ENCODE data around the gene PIK3R2. TPM values are rescaled to one million over a fixed set of nuclear protein-coding genes. Genes with fewer than 3 reads are reported as not detected.

Gene PIK3R2
- total and polyA plus RNA-seq, 4 donors: 1.5 to 37.8 (median 7.7) TPM

- TF ChIP-seq CTCF (IDR thresholded peaks at IDR 0.05; ENCODE audit: low read depth, low read length, missing input control) (no peak), TAF1 (conservative IDR thresholded peaks at IDR 0.05) (no peak), HNF4A (conservative IDR thresholded peaks at IDR 0.05) (no peak), NR2F2 (IDR thresholded peaks at IDR 0.05) (no peak), ZBTB33 (IDR thresholded peaks at IDR 0.05) (no peak), HNF4G (IDR thresholded peaks at IDR 0.05) (no peak), EGR1 (IDR thresholded peaks at IDR 0.05; ENCODE audit: low read depth in 2 of 2) (no peak), REST (IDR thresholded peaks at IDR 0.05) (no peak)
- H3K4me1 ChIP-seq (ENCODE audit: control insufficient read depth in 4 of 4, insufficient read depth in 4 of 4, low read length in 3 of 4): peaks cover 5 to 39% (median 24%) of the 10 kb centered on the region in 4 donors
- 96% methylated on average over 10 of the region's 10 CpGs for WGBS
- no peak overlapping the region for H3K9ac ChIP-seq (ENCODE audit: low read depth in 1 of 2, low read length in 2 of 2)
- no peaks in the 10 kb centered on the region for H3K9me3 ChIP-seq (ENCODE audit: control insufficient read depth in 4 of 4, low read length in 3 of 4)
- H3K27me3 ChIP-seq (ENCODE audit: control insufficient read depth in 4 of 4, insufficient read depth in 4 of 4, low read length in 3 of 4): no peaks in the 10 kb centered on the region
- H3K27ac ChIP-seq (ENCODE audit: low read depth in 1 of 2, low read length in 2 of 2): no peak overlapping the region
- H3K4me3 ChIP-seq (ENCODE audit: low read depth in 1 of 3, low read length in 3 of 3): no peak overlapping the region
- no peak for DNase-seq (ENCODE audit: low spot score)
- H3K36me3 ChIP-seq (ENCODE audit: control insufficient read depth in 4 of 4, insufficient read depth in 3 of 4, low read depth in 1 of 4, low read length in 3 of 4): peaks cover 0 to 13% (median 8%) of the 10 kb centered on the region in 4 donors
Measured at GRCh38 chr19:18159810-18160209, 6.8 kb downstream of the PIK3R2 start.

GRCh38 chr19:18160493-18160970 lies 7.6 kb downstream of the PIK3R2 start:
- WGBS: 78% methylated on average over 13 of the region's 13 CpGs
- no peaks in the 10 kb centered on the region for H3K27me3 ChIP-seq (ENCODE audit: control insufficient read depth in 4 of 4, insufficient read depth in 4 of 4, low read length in 3 of 4)
- H3K9me3 ChIP-seq (ENCODE audit: control insufficient read depth in 4 of 4, low read length in 3 of 4): no peaks in the 10 kb centered on the region
- peaks cover 5 to 35% (median 21%) of the 10 kb centered on the region in 4 donors for H3K4me1 ChIP-seq (ENCODE audit: control insufficient read depth in 4 of 4, insufficient read depth in 4 of 4, low read length in 3 of 4)
- TF ChIP-seq FOXA1 (IDR thresholded peaks at IDR 0.05): no peak
- no peak for TF ChIP-seq SP1 (IDR thresholded peaks at IDR 0.05)
- peak overlapping the region in 1 of 3 donors; percentile 45 for H3K4me3 ChIP-seq (ENCODE audit: low read depth in 1 of 3, low read length in 3 of 3)
- H3K36me3 ChIP-seq (ENCODE audit: control insufficient read depth in 4 of 4, insufficient read depth in 3 of 4, low read depth in 1 of 4, low read length in 3 of 4): peaks cover 0 to 14% (median 9%) of the 10 kb centered on the region in 4 donors
- H3K27ac ChIP-seq (ENCODE audit: low read depth in 1 of 2, low read length in 2 of 2): peak overlapping the region in 1 of 2 donors; percentile 38
- no peak overlapping the region for H3K9ac ChIP-seq (ENCODE audit: low read depth in 1 of 2, low read length in 2 of 2)
- peak; percentile 75 for DNase-seq (ENCODE audit: low spot score)
